H9 (cell line): ENCODE data around the gene SPATS1. TPM values are rescaled to one million over a fixed set of nuclear protein-coding genes. Genes with fewer than 3 reads are reported as not detected.
A peak's percentile ranks its signal among the peaks of the same experiment; 100 is the strongest.
"Not testable (repeated sequence)": the region's sequence is repeated elsewhere in the genome, so short reads cannot be mapped to it uniquely, and the experiment has no call there.

ENCODE experiments used
- DNase-seq: peaks from one replicate; pipeline ENCODE4 v3.0.0-alpha.2; 2017
- H2AFZ ChIP-seq: one replicate; pipeline ENCODE4 v1.6.1; 2013; ENCODE audit warnings: mild to moderate bottlenecking, low read length, control low read depth, moderate library complexity
- H2AK5ac ChIP-seq: 2 replicates; pipeline ENCODE4 v1.6.1; 2013; ENCODE audit warnings: low read length, control low read depth, mixed read lengths; ENCODE audit not compliant: insufficient read length
- H2BK120ac ChIP-seq: one replicate; pipeline ENCODE4 v1.6.1; 2013; ENCODE audit warnings: low read depth, mild to moderate bottlenecking, low read length, control low read depth, inconsistent platforms; ENCODE audit not compliant: poor library complexity, severe bottlenecking
- H2BK12ac ChIP-seq: 2 replicates; pipeline ENCODE4 v1.6.1; 2013; ENCODE audit warnings: low read length, control low read depth, mixed read lengths, low read depth; ENCODE audit not compliant: insufficient read length
- H2BK15ac ChIP-seq: 2 replicates; pipeline ENCODE4 v1.6.1; 2013; ENCODE audit warnings: low read depth, low read length, control low read depth
- H2BK20ac ChIP-seq: one replicate; pipeline ENCODE4 v1.6.1; 2013; ENCODE audit warnings: low read depth, mild to moderate bottlenecking, low read length, control low read depth, inconsistent platforms; ENCODE audit not compliant: poor library complexity, severe bottlenecking
- H2BK5ac ChIP-seq: 2 replicates; pipeline ENCODE4 v1.6.1; 2013; ENCODE audit warnings: low read length, control low read depth, mixed read lengths; ENCODE audit not compliant: insufficient read length
- H3K14ac ChIP-seq: 2 replicates; pipeline ENCODE4 v1.6.1; 2013; ENCODE audit warnings: low read length, control low read depth; ENCODE audit not compliant: insufficient read depth
- H3K18ac ChIP-seq: 2 replicates; pipeline ENCODE4 v1.6.1; 2013; ENCODE audit warnings: low read depth, mild to moderate bottlenecking, mixed read lengths, low read length, control low read depth; ENCODE audit not compliant: insufficient read length
- H3K23ac ChIP-seq: 2 replicates; pipeline ENCODE4 v1.6.1; 2013; ENCODE audit warnings: low read length, control low read depth, mixed read lengths, low read depth; ENCODE audit not compliant: insufficient read length
- H3K23me2 ChIP-seq: 2 replicates; pipeline ENCODE4 v1.6.1; 2013; ENCODE audit warnings: low read depth, mild to moderate bottlenecking, mixed read lengths, low read length, control low read depth; ENCODE audit not compliant: insufficient read length, poor library complexity, severe bottlenecking
- H3K27ac ChIP-seq: 2 replicates; pipeline ENCODE4 v1.5.1; 2013; ENCODE audit warnings: low read length, control low read depth, mixed read lengths, low read depth; ENCODE audit not compliant: insufficient read length
- H3K27me3 ChIP-seq: 2 replicates; pipeline ENCODE4 v1.6.1; 2013; ENCODE audit warnings: low read length, control low read depth, inconsistent platforms; ENCODE audit not compliant: insufficient read depth
- H3K4ac ChIP-seq: 2 replicates; pipeline ENCODE4 v1.6.1; 2013; ENCODE audit warnings: low read depth, mild to moderate bottlenecking, control low read depth, inconsistent platforms, low read length, moderate library complexity
- H3K4me1 ChIP-seq: 2 replicates; pipeline ENCODE4 v1.6.1; 2013; ENCODE audit warnings: low read length, control low read depth, inconsistent platforms; ENCODE audit not compliant: insufficient read depth
- H3K4me2 ChIP-seq: 2 replicates; pipeline ENCODE4 v1.6.1; 2013; ENCODE audit warnings: low read length, control low read depth, mixed read lengths; ENCODE audit not compliant: insufficient read length, insufficient read depth
- H3K56ac ChIP-seq: 2 replicates; pipeline ENCODE4 v1.6.1; 2013; ENCODE audit warnings: low read depth, mild to moderate bottlenecking, mixed read lengths, low read length, control low read depth; ENCODE audit not compliant: insufficient read length
- H3K79me1 ChIP-seq: 2 replicates; pipeline ENCODE4 v1.6.1; 2013; ENCODE audit warnings: low read depth, mild to moderate bottlenecking, moderate library complexity, low read length, control low read depth, inconsistent platforms; ENCODE audit not compliant: insufficient read depth, poor library complexity, severe bottlenecking
- H3K79me2 ChIP-seq: 2 replicates; pipeline ENCODE4 v1.6.1; 2013; ENCODE audit warnings: low read length, control low read depth, inconsistent platforms; ENCODE audit not compliant: insufficient read depth
- H3K9ac ChIP-seq: 2 replicates; pipeline ENCODE4 v1.6.1; 2013; ENCODE audit warnings: low read length, control low read depth, mixed read lengths; ENCODE audit not compliant: insufficient read length; ENCODE audit errors: extremely low read depth
- H3K9me3 ChIP-seq: one replicate; pipeline ENCODE4 v1.6.1; 2013; ENCODE audit warnings: low read depth, low read length, inconsistent platforms; ENCODE audit not compliant: control insufficient read depth
- H3T11ph ChIP-seq: one replicate; pipeline ENCODE4 v1.6.1; 2013; ENCODE audit warnings: mild to moderate bottlenecking, low read length, control low read depth, inconsistent platforms
- H4K20me1 ChIP-seq: one replicate; pipeline ENCODE4 v1.6.1; 2013; ENCODE audit not compliant: control insufficient read depth, insufficient read length, insufficient read depth
- H4K5ac ChIP-seq: 2 replicates; pipeline ENCODE4 v1.6.1; 2013; ENCODE audit warnings: low read depth, mild to moderate bottlenecking, mixed read lengths, low read length, control low read depth; ENCODE audit not compliant: insufficient read length
- H4K8ac ChIP-seq: replicated peaks from 2 replicates; pipeline ENCODE4 v1.6.1; 2013; ENCODE audit warnings: low read length, control low read depth, mixed read lengths, low read depth; ENCODE audit not compliant: insufficient read length
- H4K91ac ChIP-seq: 2 replicates; pipeline ENCODE4 v1.6.1; 2013; ENCODE audit warnings: low read depth, mild to moderate bottlenecking, moderate library complexity, mixed read lengths, low read length, control low read depth; ENCODE audit not compliant: insufficient read length
- H3K27ac Mint-ChIP-seq, 3 experiments: 2 replicates in 2 of 3; 3 replicates in 1 of 3; pipeline ENCODE4 v1.8.0; 2020 to 2021; ENCODE audit warnings: mixed read lengths in 3 of 3, mild to moderate bottlenecking in 1 of 3, moderate library complexity in 1 of 3
- H3K27me3 Mint-ChIP-seq: 2 replicates; pipeline ENCODE4 v1.8.0; 2021; ENCODE audit warnings: low read depth, mild to moderate bottlenecking, moderate library complexity, mixed read lengths
- H3K36me3 Mint-ChIP-seq, 3 experiments: 2 replicates in 2 of 3; 3 replicates in 1 of 3; pipeline ENCODE4 v1.8.0; 2020 to 2021; ENCODE audit warnings: low read depth in 3 of 3, mixed read lengths in 3 of 3; ENCODE audit not compliant: insufficient read depth in 1 of 3
- H3K4me1 Mint-ChIP-seq, 2 experiments: 2 replicates each; pipeline ENCODE4 v1.8.0; 2020; ENCODE audit warnings: mixed read lengths in 2 of 2
- H3K4me3 Mint-ChIP-seq, 2 experiments: 2 replicates in 1 of 2; 3 replicates in 1 of 2; pipeline ENCODE4 v1.8.0; 2020 to 2021; ENCODE audit warnings: mild to moderate bottlenecking in 2 of 2, mixed read lengths in 2 of 2, moderate library complexity in 1 of 2
- H3K9me3 Mint-ChIP-seq, 2 experiments: 2 replicates in 1 of 2; 3 replicates in 1 of 2; pipeline ENCODE4 v1.8.0; 2020; ENCODE audit warnings: mild to moderate bottlenecking in 2 of 2, mixed read lengths in 2 of 2, moderate library complexity in 1 of 2
- WGBS: extraction: QIAGEN DNeasy Blood & Tissue Kit; methylation state at CpG from one replicate; pipeline ENCODE4 v1.1.7; 2013; ENCODE audit warnings: missing lambda C conversion rate, low lambda C conversion rate, mixed read lengths; ENCODE audit not compliant: insufficient read length; ENCODE audit errors: extremely low coverage; 5-methylcytosine and 5-hydroxymethylcytosine counted together
- total RNA-seq: library from RNA; stranded (reverse); gene quantifications from 2 replicates; pipeline ENCODE4 v1.2.1, GENCODE V29; 2021
- TF ChIP-seq, protein P1 (sequence below): fragments of 200-600 bp; sonication (generic); conservative IDR thresholded peaks from 3 replicates; pipeline ENCODE4 v1.8.0; 2021; ENCODE audit warnings: antibody characterized with exemption, mild to moderate bottlenecking

SPATS1 gene
- total RNA-seq, 1 experiment from 2014 or later: not detected

DNA sequence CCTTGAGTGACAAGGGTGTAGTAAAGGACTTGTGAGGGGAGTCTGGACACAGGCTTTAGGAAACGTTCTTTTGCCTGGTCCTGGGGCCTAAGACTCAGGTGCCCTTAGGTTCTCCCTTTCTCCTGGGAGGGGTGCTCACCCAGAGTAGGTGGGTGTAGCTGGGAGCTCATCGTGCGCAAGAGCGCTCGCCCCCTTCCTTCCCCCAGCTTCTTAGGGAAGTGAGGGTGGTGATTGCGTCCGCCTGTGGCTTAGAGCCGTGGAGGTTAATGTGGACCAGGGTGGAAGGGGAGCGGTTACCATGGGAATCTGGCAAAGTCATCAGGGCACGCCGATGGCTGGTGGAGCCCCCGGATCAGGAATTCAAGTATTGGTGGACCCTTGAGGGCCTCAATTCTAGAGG, 26.0 kb upstream of the SPATS1 start:
- Histone ChIP-seq H2BK120ac (no peak overlapping the region), H3T11ph (no peak overlapping the region), H3K23ac (no peak overlapping the region), H2BK20ac (no peak overlapping the region), H3K79me2 (peaks cover 6% of the 10 kb centered on the region; the same call in 1 of the 2 replicates), H3K9ac (no peak overlapping the region), H3K27me3 (no peaks in the 10 kb centered on the region), H4K5ac (no peak overlapping the region), H3K4ac (no peak overlapping the region), H3K23me2 (peaks cover 4% of the 10 kb centered on the region), H3K18ac (no peak overlapping the region), H3K79me1 (peaks cover 5% of the 10 kb centered on the region), H3K4me1 (no peaks in the 10 kb centered on the region), H4K8ac (no peak overlapping the region), H3K14ac (no peak overlapping the region), H4K91ac (no peak overlapping the region), H3K4me2 (no peak overlapping the region), H2BK15ac (no peak overlapping the region), H3K9me3 (no peaks in the 10 kb centered on the region), H4K20me1 (no peaks in the 10 kb centered on the region), H2AK5ac (no peak overlapping the region), H2BK5ac (no peak overlapping the region), H3K56ac (no peak overlapping the region), H2AFZ (no peak overlapping the region), H3K27ac (no peak overlapping the region), H2BK12ac (no peak overlapping the region)
- no peak for DNase-seq
- Mint-ChIP-seq H3K27me3 (peaks cover 11% of the 10 kb centered on the region), H3K4me1 (peaks cover 17 to 25% of the 10 kb centered on the region in 2 experiments), H3K36me3 (peaks cover 5 to 8% (median 8%) of the 10 kb centered on the region in 3 experiments; a peak in 6 of 7 replicates), H3K9me3 (no peaks in the 10 kb centered on the region), H3K27ac (no peak overlapping the region), H3K4me3 (no peak overlapping the region)
- TF ChIP-seq, protein P1, sequence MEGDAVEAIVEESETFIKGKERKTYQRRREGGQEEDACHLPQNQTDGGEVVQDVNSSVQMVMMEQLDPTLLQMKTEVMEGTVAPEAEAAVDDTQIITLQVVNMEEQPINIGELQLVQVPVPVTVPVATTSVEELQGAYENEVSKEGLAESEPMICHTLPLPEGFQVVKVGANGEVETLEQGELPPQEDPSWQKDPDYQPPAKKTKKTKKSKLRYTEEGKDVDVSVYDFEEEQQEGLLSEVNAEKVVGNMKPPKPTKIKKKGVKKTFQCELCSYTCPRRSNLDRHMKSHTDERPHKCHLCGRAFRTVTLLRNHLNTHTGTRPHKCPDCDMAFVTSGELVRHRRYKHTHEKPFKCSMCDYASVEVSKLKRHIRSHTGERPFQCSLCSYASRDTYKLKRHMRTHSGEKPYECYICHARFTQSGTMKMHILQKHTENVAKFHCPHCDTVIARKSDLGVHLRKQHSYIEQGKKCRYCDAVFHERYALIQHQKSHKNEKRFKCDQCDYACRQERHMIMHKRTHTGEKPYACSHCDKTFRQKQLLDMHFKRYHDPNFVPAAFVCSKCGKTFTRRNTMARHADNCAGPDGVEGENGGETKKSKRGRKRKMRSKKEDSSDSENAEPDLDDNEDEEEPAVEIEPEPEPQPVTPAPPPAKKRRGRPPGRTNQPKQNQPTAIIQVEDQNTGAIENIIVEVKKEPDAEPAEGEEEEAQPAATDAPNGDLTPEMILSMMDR: no peak
- no CpG with 5 or more reads among the region's 12 CpGs for WGBS

DNA sequence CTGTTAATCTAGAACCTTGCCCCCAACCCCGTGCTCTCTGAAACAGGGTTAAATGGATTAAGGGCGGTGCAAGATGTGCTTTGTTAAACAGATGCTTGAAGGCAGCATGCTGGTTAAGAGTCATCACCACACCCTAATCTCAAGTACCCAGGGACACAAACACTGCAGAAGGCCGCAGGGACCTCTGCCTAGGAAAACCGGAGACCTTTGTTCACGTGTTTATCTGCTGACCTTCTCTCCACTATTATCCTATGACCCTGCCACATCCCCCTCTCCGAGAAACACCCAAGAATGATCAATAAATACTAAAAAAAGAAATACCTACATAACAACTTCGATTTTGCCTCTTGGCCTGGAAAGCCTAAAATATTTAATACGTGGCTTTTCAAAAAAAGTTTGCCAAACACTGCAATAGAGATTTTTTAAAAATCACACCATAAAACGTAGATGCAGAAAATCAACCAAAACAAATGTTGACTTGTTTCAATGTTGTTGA, 25.3 kb upstream of the SPATS1 start:
- not testable (repeated sequence) for H3K9ac ChIP-seq, H3K4me1 ChIP-seq, H2AK5ac ChIP-seq, H3T11ph ChIP-seq, H2BK15ac ChIP-seq, H3K79me2 ChIP-seq, H2BK20ac ChIP-seq, H3K4me3 Mint-ChIP-seq, H3K18ac ChIP-seq, H3K9me3 Mint-ChIP-seq, H3K4me2 ChIP-seq, H3K9me3 ChIP-seq, H3K23me2 ChIP-seq, H3K4ac ChIP-seq, H4K20me1 ChIP-seq, H2BK12ac ChIP-seq, DNase-seq, H3K27me3 ChIP-seq, H2BK5ac ChIP-seq, H2AFZ ChIP-seq, H3K27ac ChIP-seq, H3K56ac ChIP-seq, H4K91ac ChIP-seq, H3K36me3 Mint-ChIP-seq, H2BK120ac ChIP-seq, H3K79me1 ChIP-seq, H4K5ac ChIP-seq, H3K23ac ChIP-seq, H4K8ac ChIP-seq, H3K14ac ChIP-seq
- peaks cover 11 to 18% of the 10 kb centered on the region in 2 experiments for H3K4me1 Mint-ChIP-seq
- H3K27me3 Mint-ChIP-seq: peaks cover 12% of the 10 kb centered on the region
- no CpG with 5 or more reads among the region's 9 CpGs for WGBS
- peak overlapping the region in 1 of 3 experiments; percentile 56; a peak in 1 of 7 replicates for H3K27ac Mint-ChIP-seq
